Breast epithelium (tissue), 4 donors: ENCODE measurements around the gene RUNDC3A. TPM values are rescaled to one million over a fixed set of nuclear protein-coding genes. Genes with fewer than 3 reads are reported as not detected.
"Not testable (repeated sequence)": the region's sequence is repeated elsewhere in the genome, so short reads cannot be mapped to it uniquely, and the experiment has no call there.

Experiments
- DNase-seq, 2 donors: peaks; one replicate each; pipeline ENCODE4 v3.0.0-alpha.2; 2019; ENCODE audit warnings: low spot score in 2 of 2
- H3K27ac ChIP-seq, 2 donors: fragments of 200-600 bp; sonication (generic) in 1 of 2; one replicate each; pipeline ENCODE4 v1.5.1; 2016 to 2019; ENCODE audit warnings: mild to moderate bottlenecking in 1 of 2
- H3K27me3 ChIP-seq, 2 donors: fragments of 200-600 bp; sonication (generic) in 1 of 2; one replicate each; pipeline versions ENCODE4 v1.5.1 to v1.6.0; 2017 to 2019; ENCODE audit warnings: control low read depth in 1 of 2, mild to moderate bottlenecking in 1 of 2
- H3K36me3 ChIP-seq: fragments of 200-600 bp; one replicate; pipeline ENCODE4 v1.5.1; 2019
- H3K4me1 ChIP-seq, 2 donors: fragments of 200-600 bp; sonication (generic); one replicate each; pipeline ENCODE4 v1.5.1; 2016 to 2019; ENCODE audit warnings: control low read depth in 1 of 2
- H3K4me3 ChIP-seq, 3 donors: fragments of 200-600 bp; sonication (generic); 1 replicate in 2 of 3; 2 replicates in 1 of 3; pipeline ENCODE4 v1.5.1; 2016 to 2019; ENCODE audit warnings: mild to moderate bottlenecking in 3 of 3, moderate library complexity in 2 of 3
- H3K9me3 ChIP-seq, 2 donors: fragments of 200-600 bp; sonication (generic) in 1 of 2; one replicate each; pipeline ENCODE4 v1.5.1; 2016 to 2019; ENCODE audit warnings: control low read depth in 1 of 2
- POLR2A ChIP-seq: fragments of 450-650 bp; IDR thresholded peaks from one replicate; pipeline ENCODE4 v1.6.1; 2016; ENCODE audit warnings: antibody characterized with exemption, mild to moderate bottlenecking, moderate library complexity
- POLR2AphosphoS5 ChIP-seq, 3 donors: sonication (generic); formaldehyde crosslinking; IDR thresholded peaks; one replicate each; pipeline ENCODE4 v1.6.1; 2017; ENCODE audit warnings: antibody characterized with exemption in 3 of 3
- intact Hi-C: fragments of 100-400 bp; cut with DNase I; formaldehyde crosslinking; loops from one replicate; pipeline ENCODE4 v1.15.1; 2023; ENCODE audit warnings: low total_unique reads
- total RNA-seq, 3 donors: library from RNA; depleted of rRNA; stranded (reverse); fragments of >200 nt; gene quantifications; one replicate each; pipeline ENCODE4 v1.1.0, GENCODE V29; 2016
- TF ChIP-seq, protein P1 (sequence below), 3 donors: fragments of 450-650 bp; IDR thresholded peaks; one replicate each; pipeline ENCODE4 v1.5.1; 2016 to 2017; ENCODE audit warnings: antibody characterized with exemption in 3 of 3, mild to moderate bottlenecking in 3 of 3, moderate library complexity in 3 of 3

The RUNDC3A gene
- total RNA-seq, 3 donors from 2014 or later = 0.48 to 1.6 TPM; not detected in 1

DNA sequence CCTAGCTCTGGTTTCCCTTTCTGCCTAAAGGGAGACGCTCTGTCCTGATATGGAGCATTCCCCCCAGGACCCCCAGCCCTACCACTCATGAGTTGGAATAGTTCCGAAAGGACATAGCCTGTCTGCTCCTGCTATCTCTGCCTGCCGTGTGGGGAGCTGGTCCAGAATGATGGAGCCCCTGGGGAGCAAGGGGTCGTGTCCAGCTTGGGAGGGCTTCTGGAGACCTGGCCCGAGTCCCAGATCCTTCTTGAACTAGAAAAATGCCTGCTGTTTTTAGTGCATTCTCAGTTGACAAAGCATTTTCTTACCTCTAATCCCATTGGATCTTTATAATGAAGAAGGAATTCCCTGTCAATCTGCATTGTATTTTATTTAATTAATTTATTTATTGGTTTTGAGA is 27.6 kb downstream of the RUNDC3A start:
- no peak for DNase-seq
- Histone ChIP-seq H3K36me3 (no peaks in the 10 kb centered on the region), H3K4me1 (peaks cover 0 to 2% of the 10 kb centered on the region in 2 donors), H3K4me3 (no peak overlapping the region), H3K9me3 (no peaks in the 10 kb centered on the region), H3K27ac (no peak overlapping the region), H3K27me3 (no peaks in the 10 kb centered on the region)
- TF ChIP-seq, protein P1, sequence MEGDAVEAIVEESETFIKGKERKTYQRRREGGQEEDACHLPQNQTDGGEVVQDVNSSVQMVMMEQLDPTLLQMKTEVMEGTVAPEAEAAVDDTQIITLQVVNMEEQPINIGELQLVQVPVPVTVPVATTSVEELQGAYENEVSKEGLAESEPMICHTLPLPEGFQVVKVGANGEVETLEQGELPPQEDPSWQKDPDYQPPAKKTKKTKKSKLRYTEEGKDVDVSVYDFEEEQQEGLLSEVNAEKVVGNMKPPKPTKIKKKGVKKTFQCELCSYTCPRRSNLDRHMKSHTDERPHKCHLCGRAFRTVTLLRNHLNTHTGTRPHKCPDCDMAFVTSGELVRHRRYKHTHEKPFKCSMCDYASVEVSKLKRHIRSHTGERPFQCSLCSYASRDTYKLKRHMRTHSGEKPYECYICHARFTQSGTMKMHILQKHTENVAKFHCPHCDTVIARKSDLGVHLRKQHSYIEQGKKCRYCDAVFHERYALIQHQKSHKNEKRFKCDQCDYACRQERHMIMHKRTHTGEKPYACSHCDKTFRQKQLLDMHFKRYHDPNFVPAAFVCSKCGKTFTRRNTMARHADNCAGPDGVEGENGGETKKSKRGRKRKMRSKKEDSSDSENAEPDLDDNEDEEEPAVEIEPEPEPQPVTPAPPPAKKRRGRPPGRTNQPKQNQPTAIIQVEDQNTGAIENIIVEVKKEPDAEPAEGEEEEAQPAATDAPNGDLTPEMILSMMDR (IDR thresholded peaks at IDR 0.05) = no peak
- TF ChIP-seq POLR2AphosphoS5 (IDR thresholded peaks at IDR 0.05) (no peak), POLR2A (no peak)
- intact Hi-C loops = no loop called here

DNA sequence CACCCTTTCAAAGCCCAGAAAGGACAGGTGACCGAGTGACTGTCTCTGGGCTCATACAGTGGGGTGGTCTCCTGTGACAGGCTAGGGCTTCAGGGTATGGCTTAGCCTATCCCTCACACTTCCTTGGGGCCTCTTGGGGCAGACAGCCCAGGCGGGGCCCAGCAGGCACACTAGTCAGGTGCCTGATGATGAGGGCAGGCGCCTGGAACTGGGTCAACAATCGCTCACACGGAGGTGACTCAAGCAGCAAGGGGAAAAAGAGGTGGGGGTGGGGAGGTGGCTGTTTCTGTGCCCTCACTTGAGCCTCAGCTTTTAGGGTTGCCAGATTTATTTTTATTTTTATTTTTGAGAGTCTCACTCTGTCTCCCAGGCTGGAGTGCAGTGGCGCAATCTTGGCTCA is 30.3 kb downstream of the RUNDC3A start:
- H3K4me1 ChIP-seq = no peaks in the 10 kb centered on the region
- no peak overlapping the region for H3K27ac ChIP-seq
- intact Hi-C loops = no loop called here
- no peak for TF ChIP-seq POLR2A
- TF ChIP-seq, protein P1 (IDR thresholded peaks at IDR 0.05) = no peak
- TF ChIP-seq POLR2AphosphoS5 (IDR thresholded peaks at IDR 0.05) = no peak
- no peaks in the 10 kb centered on the region for H3K36me3 ChIP-seq
- no peaks in the 10 kb centered on the region for H3K27me3 ChIP-seq
- H3K9me3 ChIP-seq = no peaks in the 10 kb centered on the region
- no peak overlapping the region for H3K4me3 ChIP-seq
- DNase-seq = no peak

DNA sequence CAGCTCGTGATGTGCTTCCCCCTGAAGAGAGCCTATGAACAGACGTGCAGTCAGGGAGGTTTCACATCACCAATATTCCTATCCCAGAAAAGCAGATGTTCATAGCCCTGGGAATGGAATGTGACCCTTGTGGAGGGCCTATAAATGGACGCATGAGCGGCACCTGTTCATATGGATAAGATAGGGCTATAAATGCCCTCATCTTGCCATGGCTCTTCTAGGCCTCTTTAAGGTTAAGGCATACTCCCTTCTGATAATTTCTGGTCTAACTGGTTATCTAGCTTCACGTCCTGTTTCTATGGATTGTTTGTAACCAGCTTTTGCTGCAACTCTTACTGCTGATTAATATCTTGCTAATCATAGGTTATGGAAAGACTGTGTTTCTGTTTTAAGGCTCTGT is 32.2 kb downstream of the RUNDC3A start:
- H3K4me1 ChIP-seq, H3K27ac ChIP-seq, H3K27me3 ChIP-seq, DNase-seq, H3K36me3 ChIP-seq, H3K9me3 ChIP-seq, H3K4me3 ChIP-seq, intact Hi-C loops: not testable (repeated sequence)

DNA sequence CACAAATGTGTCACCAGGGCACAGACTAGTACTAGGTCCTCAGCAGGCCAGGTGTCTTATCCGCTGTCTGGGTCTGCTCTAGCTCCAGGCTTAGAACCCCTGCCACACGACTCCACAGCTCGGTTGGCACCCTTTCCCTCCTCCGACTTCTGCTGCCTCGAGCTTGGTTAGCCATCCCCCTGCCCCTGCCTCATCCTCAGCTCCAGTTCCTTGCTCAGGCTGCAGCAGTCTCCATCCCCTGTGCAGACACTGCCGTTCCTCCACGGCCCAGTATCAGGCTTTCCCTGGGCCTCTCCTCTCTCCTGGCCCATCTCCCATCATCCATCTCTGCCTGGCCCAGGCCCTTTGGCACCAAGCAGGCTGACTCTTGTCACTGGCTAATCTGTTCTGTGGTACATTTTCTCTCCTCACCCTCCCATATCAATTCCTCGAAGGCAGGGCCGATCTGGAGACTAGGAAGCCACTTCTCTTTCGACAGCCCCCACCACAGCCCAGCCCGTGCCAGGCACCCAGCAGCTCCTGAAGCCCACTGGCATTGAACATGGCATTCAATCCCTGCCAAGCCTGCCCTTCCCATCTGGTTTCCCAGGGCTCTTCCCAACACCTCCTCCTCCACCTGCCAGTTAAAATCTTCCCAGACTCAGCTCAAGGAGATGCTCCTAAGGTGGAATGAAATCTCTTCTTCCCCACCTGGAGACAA is 35.3 kb downstream of the RUNDC3A start:
- no peak for TF ChIP-seq POLR2A
- Histone ChIP-seq H3K27me3 (no peaks in the 10 kb centered on the region), H3K4me1 (no peaks in the 10 kb centered on the region), H3K4me3 (no peak overlapping the region), H3K36me3 (no peaks in the 10 kb centered on the region), H3K9me3 (no peaks in the 10 kb centered on the region), H3K27ac (no peak overlapping the region)
- DNase-seq = no peak
- intact Hi-C loops = no loop called here

DNA sequence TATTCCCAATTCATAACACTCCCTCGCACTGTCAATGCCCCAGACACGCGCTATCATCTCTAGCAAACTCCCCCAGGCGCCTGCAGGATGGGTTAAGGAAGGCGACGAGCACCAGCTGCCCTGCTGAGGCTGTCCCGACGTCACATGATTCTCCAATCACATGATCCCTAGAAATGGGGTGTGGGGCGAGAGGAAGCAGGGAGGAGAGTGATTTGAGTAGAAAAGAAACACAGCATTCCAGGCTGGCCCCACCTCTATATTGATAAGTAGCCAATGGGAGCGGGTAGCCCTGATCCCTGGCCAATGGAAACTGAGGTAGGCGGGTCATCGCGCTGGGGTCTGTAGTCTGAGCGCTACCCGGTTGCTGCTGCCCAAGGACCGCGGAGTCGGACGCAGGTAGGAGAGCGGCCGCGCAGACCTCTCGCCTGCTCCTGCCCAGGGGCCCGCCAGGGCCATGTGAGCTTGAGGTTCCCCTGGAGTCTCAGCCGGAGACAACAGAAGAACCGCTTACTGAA is 36.6 kb downstream of the RUNDC3A start, which contains the start of gene GRN:
GRN (plus strand) TSS at position 364 of the 515 bp plus-strand sequence. CDS start 3,863 bp downstream, outside the sequence.
- Histone ChIP-seq H3K9me3 (no peaks in the 10 kb centered on the region), H3K4me1 (no peaks in the 10 kb centered on the region), H3K27ac (peak within 1 kb of the TSS; percentile 81 to 92), H3K4me3 (peak within 1 kb of the TSS; percentile 68 to 84 (median 77)), H3K27me3 (no peaks in the 10 kb centered on the region), H3K36me3 (no peaks in the 10 kb centered on the region)
- intact Hi-C loops = no loop called here
- TF ChIP-seq POLR2A (peak; percentile 33), POLR2AphosphoS5 (IDR thresholded peaks at IDR 0.05) (peak; percentile 81 to 86 (median 85))
- TF ChIP-seq, protein P1 (IDR thresholded peaks at IDR 0.05) = no peak
- DNase-seq = peak; percentile 90 to 98

DNA sequence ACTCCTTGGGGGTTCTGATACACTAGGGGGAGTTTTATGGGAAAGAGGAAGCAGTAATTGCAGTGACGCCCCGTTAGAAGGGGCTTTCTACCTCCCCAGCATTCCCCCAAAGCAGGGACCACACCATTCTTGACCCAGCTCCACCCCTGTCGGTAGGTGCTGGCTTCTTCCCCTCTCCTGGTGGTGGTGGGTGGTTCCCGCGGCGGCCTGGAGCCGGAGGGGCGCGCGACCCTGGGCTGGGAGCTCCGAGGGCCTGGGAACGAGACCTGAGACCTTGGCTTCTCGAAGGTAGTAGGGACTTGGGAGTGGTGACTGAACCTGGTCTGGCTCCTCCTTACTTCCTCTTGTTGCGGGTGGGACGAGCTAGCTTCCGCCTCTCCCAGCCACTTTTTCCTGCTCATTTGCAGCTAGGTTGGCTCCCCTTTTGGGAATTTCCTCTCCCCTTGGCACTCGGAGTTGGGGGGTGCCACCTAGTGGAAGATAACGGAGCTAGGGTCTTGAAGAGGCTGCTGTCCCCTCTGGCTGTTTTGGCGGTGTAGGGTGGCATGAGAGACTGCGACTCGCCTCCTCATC is 37.1 kb downstream of the RUNDC3A start:
- Histone ChIP-seq H3K4me1 (no peaks in the 10 kb centered on the region), H3K27me3 (no peaks in the 10 kb centered on the region), H3K4me3 (peak overlapping the region; percentile 68 to 84 (median 77)), H3K9me3 (no peaks in the 10 kb centered on the region), H3K27ac (peak overlapping the region; percentile 81 to 92), H3K36me3 (no peaks in the 10 kb centered on the region)
- intact Hi-C loops = no loop called here
- TF ChIP-seq POLR2A (no peak), POLR2AphosphoS5 (IDR thresholded peaks at IDR 0.05) (no peak)
- TF ChIP-seq, protein P1 (IDR thresholded peaks at IDR 0.05) = peak in 2 of 3 donors; percentile 12 to 17
- peak in 1 of 2 donors; percentile 40 for DNase-seq
